KMS-11 (cell line): Measurements from ENCODE around the gene MCC.

ENCODE experiments used
- H2AFZ ChIP-seq: fragments of 200-600 bp; sonication (generic); 2 replicates; pipeline ENCODE4 v1.6.1; 2016; ENCODE audit warnings: antibody characterized with exemption, mixed run types, low read depth
- H3K27ac ChIP-seq: fragments of 200-600 bp; sonication (generic); 2 replicates; pipeline ENCODE4 v1.6.1; 2016; ENCODE audit warnings: mild to moderate bottlenecking, mixed run types
- H3K27me3 ChIP-seq: fragments of 200-600 bp; sonication (generic); 2 replicates; pipeline ENCODE4 v1.6.1; 2017; ENCODE audit warnings: mild to moderate bottlenecking, low read depth, mixed run types, moderate library complexity; ENCODE audit not compliant: insufficient read depth
- H3K36me3 ChIP-seq: fragments of 200-600 bp; sonication (generic); 2 replicates; pipeline ENCODE4 v1.6.1; 2017; ENCODE audit warnings: mild to moderate bottlenecking, mixed run types; ENCODE audit not compliant: insufficient read depth
- H3K4me1 ChIP-seq: fragments of 200-600 bp; sonication (generic); 2 replicates; pipeline ENCODE4 v1.6.1; 2016; ENCODE audit warnings: mild to moderate bottlenecking, low read depth, mixed run types; ENCODE audit not compliant: poor library complexity, severe bottlenecking
- H3K4me2 ChIP-seq: fragments of 200-600 bp; sonication (generic); 2 replicates; pipeline ENCODE4 v1.7.0; 2016; ENCODE audit warnings: mild to moderate bottlenecking, mixed run types
- H3K4me3 ChIP-seq: fragments of 200-600 bp; sonication (generic); IDR thresholded peaks from 2 replicates; pipeline ENCODE4 v1.6.1; 2017; ENCODE audit warnings: low read depth, low read length, mixed read lengths; ENCODE audit not compliant: insufficient read depth
- H3K79me2 ChIP-seq: fragments of 200-600 bp; sonication (generic); 2 replicates; pipeline ENCODE4 v1.6.1; 2016; ENCODE audit warnings: low read depth, mixed run types; ENCODE audit not compliant: insufficient read depth
- H3K9ac ChIP-seq: fragments of 200-600 bp; sonication (generic); 2 replicates; pipeline ENCODE4 v1.6.1; 2016; ENCODE audit warnings: mild to moderate bottlenecking, mixed run types
- H4K20me1 ChIP-seq: fragments of 200-600 bp; sonication (generic); 2 replicates; pipeline ENCODE4 v1.6.1; 2016; ENCODE audit warnings: mild to moderate bottlenecking, mixed run types; ENCODE audit not compliant: insufficient read depth
- TF ChIP-seq, protein P1 (sequence below): fragments of 200-600 bp; sonication (generic); conservative IDR thresholded peaks from 2 replicates; pipeline ENCODE4 v1.6.1; 2017; ENCODE audit warnings: low read depth, mild to moderate bottlenecking, antibody characterized with exemption, low read length, moderate library complexity, mixed read lengths

Gene MCC

DNA sequence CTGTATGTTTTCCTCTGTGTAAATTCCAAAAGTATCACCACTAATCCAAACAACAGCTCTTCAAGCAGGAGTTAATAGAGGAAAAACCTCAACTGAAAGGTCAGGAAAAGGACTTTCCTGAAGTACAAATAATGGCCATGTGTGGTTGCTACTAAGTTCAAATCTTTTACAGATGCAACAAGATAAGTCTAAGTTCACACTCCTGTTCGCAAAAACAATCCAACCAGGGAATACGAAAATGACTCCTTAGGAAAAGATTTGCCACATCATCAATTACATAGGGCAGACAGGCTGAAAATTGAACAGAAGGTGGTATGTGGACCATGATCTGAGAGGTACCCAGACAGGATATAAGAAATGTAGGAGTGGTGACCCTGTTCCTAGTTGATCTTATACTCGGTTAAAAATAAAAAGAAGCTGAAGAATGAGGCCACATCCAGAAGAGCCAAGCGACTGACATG is 263.6 kb downstream of the MCC start:
- no peaks in the 10 kb centered on the region for H4K20me1 ChIP-seq
- no peak overlapping the region for H3K4me2 ChIP-seq
- TF ChIP-seq, protein P1, sequence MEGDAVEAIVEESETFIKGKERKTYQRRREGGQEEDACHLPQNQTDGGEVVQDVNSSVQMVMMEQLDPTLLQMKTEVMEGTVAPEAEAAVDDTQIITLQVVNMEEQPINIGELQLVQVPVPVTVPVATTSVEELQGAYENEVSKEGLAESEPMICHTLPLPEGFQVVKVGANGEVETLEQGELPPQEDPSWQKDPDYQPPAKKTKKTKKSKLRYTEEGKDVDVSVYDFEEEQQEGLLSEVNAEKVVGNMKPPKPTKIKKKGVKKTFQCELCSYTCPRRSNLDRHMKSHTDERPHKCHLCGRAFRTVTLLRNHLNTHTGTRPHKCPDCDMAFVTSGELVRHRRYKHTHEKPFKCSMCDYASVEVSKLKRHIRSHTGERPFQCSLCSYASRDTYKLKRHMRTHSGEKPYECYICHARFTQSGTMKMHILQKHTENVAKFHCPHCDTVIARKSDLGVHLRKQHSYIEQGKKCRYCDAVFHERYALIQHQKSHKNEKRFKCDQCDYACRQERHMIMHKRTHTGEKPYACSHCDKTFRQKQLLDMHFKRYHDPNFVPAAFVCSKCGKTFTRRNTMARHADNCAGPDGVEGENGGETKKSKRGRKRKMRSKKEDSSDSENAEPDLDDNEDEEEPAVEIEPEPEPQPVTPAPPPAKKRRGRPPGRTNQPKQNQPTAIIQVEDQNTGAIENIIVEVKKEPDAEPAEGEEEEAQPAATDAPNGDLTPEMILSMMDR, result no peak
- no peaks in the 10 kb centered on the region for H3K4me1 ChIP-seq
- H3K79me2 ChIP-seq, result no peaks in the 10 kb centered on the region
- H3K27me3 ChIP-seq, result no peaks in the 10 kb centered on the region
- H3K9ac ChIP-seq, result no peak overlapping the region
- H2AFZ ChIP-seq, result no peak overlapping the region
- H3K27ac ChIP-seq, result no peak overlapping the region
- H3K4me3 ChIP-seq, result no peak overlapping the region
- H3K36me3 ChIP-seq, result no peaks in the 10 kb centered on the region

DNA sequence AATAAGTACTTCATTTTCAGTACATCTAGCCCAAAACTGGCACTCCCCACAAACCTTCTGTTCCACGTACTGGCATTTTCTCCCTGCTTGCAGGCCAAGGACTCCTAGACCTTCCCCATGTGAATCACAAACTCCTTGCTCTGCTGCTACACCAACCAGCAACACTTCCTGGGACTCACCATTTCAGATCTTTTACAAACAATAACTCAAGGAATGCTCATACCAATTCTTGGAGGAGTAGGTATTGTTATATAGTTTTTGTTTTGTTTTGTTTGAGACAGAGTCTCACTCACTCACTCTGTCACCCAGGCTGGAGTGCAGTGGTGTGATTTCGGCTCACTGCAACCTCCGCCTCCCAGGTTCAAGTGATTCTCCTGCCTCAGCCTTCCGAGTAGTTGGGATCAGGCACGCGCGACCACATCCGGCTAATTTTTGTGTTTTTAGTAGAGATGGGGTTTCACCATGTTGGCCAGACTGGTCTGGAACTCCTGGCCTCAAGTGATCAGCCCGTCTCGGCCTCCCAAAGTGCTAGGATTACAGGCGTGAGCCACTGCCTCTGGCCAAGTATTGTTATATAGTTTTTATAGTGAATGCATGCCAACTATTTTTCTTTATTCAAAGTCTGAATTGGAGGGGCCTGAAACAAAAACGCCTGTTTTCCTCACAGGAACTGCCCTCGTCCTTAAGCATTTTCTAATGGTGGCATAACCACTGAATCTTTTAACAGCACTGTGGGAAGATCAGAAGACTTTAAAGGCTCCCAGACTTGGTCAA is 264.2 kb downstream of the MCC start:
- TF ChIP-seq, protein P1, result no peak
- H2AFZ ChIP-seq, result no peak overlapping the region
- no peaks in the 10 kb centered on the region for H3K79me2 ChIP-seq
- no peaks in the 10 kb centered on the region for H3K36me3 ChIP-seq
- H3K4me1 ChIP-seq, result no peaks in the 10 kb centered on the region
- no peaks in the 10 kb centered on the region for H3K27me3 ChIP-seq
- no peak overlapping the region for H3K9ac ChIP-seq
- no peaks in the 10 kb centered on the region for H4K20me1 ChIP-seq
- H3K4me2 ChIP-seq, result no peak overlapping the region
- H3K4me3 ChIP-seq, result no peak overlapping the region
- no peak overlapping the region for H3K27ac ChIP-seq

DNA sequence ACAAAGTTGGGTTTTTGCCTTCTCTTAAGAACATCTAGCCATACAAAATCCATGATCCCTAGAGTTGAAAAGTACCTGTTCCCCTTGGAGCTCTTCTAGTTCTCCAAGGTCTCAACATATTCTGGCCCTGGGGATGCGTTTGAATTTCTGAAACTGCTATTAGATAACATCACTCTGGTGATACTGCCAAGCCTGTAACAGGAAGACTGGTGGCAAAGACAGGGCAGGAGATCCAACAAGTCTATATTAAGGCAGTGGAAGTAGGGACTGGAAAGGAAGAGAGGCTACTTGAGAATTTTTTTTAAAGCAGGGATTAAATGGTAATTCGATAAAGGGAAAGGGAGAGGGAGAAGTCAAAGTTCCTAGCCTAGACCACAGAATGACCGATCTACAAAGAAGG is 264.9 kb downstream of the MCC start:
- Histone ChIP-seq H4K20me1 (no peaks in the 10 kb centered on the region), H2AFZ (no peak overlapping the region), H3K4me3 (no peak overlapping the region), H3K27me3 (no peaks in the 10 kb centered on the region), H3K79me2 (no peaks in the 10 kb centered on the region), H3K4me1 (no peaks in the 10 kb centered on the region), H3K4me2 (no peak overlapping the region), H3K9ac (no peak overlapping the region), H3K36me3 (no peaks in the 10 kb centered on the region), H3K27ac (no peak overlapping the region)
- TF ChIP-seq, protein P1, result no peak

DNA sequence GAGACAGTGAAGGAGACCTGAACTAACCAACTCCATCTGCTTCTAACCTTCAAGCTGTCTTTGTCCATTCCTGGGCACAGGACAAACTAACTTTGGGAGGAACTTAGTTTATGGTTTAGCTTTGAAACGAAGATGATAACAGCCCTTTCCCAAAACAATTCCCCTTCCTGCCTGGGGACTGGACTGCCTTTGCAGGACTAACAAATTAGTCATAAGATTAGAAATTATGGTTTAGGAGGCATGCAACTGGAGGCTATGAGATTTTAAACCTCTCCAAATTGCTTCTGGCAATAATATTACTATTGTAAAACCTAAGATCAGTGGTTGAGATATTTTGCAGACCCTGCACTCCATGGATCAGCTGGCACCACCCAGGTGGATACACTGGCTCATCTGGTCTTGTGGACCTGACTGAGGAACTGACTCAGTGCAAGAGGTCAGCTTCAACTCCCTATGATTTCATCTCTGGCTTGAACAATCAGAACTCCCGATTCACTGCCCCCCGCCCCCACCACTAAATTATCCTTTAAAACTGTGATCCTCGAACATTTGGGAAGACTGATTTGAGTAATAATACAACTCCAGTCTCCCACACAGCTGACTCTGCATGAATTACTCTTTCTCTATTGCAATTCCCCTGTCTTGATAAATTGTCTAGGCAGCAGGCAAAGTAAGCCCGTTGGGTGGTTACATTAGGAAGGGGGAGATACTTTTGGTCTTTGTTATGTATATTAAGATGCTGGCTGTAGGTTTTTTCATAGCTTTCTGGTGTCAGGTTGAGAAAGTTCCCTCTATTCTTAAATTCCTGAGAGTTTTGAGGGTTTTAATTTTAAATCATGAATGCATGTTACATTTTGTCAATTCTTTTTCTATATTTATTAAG is 266.7 kb downstream of the MCC start:
- Histone ChIP-seq H3K4me3 (no peak overlapping the region), H3K79me2 (no peaks in the 10 kb centered on the region)

More for the DNA sequence above, 266.7 kb downstream of the MCC start:
- H3K27ac ChIP-seq, result no peak overlapping the region
- no peak overlapping the region for H3K9ac ChIP-seq
- H3K4me2 ChIP-seq, result no peak overlapping the region
- no peaks in the 10 kb centered on the region for H3K27me3 ChIP-seq
- H3K36me3 ChIP-seq, result no peaks in the 10 kb centered on the region
- no peak overlapping the region for H2AFZ ChIP-seq
- H4K20me1 ChIP-seq, result no peaks in the 10 kb centered on the region
- TF ChIP-seq, protein P1, result no peak
- no peaks in the 10 kb centered on the region for H3K4me1 ChIP-seq
